ENCODE data around the gene TRIM75. TPM values are rescaled to one million over a fixed set of nuclear protein-coding genes. Genes with fewer than 3 reads are reported as not detected.

TRIM75 gene
- total RNA-seq, 2 donors from 2014 or later = not detected

- Mint-ChIP-seq H3K27me3 (ENCODE audit: insufficient read depth) (peaks cover 8% of the 10 kb centered on the region), H3K9me3 (no peaks in the 10 kb centered on the region), H3K27ac (no peak overlapping the region), H3K4me1 (peaks cover 5% of the 10 kb centered on the region), H3K36me3 (ENCODE audit: low read depth) (no peaks in the 10 kb centered on the region), H3K4me3 (no peak overlapping the region)
- no peak overlapping the region for H3K9ac ChIP-seq (ENCODE audit: extremely low read depth, low read length, poor library complexity, severe bottlenecking)
- no peak for TF ChIP-seq CTCF (conservative IDR thresholded peaks at IDR 0.05)
- H3K9me3 ChIP-seq (ENCODE audit: control insufficient read depth, low read length) = no peaks in the 10 kb centered on the region
- WGBS, 2 experiments (ENCODE audit: insufficient coverage in 1 of 2, insufficient read length in 1 of 2) = 91 to 97% methylated on average over 5 to 8 of the region's 8 CpGs
- no peak for DNase-seq
- H3K4me3 ChIP-seq (ENCODE audit: low read length) = no peak overlapping the region
- no peaks in the 10 kb centered on the region for H3K27me3 ChIP-seq (ENCODE audit: control insufficient read depth, insufficient read depth, low read length, poor library complexity, severe bottlenecking)
- H3K27ac ChIP-seq (ENCODE audit: low read depth, low read length) = no peak overlapping the region
- H3K36me3 ChIP-seq (ENCODE audit: control insufficient read depth, insufficient read depth, low read length) = no peaks in the 10 kb centered on the region
- H3K4me1 ChIP-seq (ENCODE audit: control insufficient read depth, insufficient read depth, low read length) = no peaks in the 10 kb centered on the region
These were observed 42.7 kb upstream of the TRIM75 start for GRCh38 chr4:165010991-165011390.

DNA sequence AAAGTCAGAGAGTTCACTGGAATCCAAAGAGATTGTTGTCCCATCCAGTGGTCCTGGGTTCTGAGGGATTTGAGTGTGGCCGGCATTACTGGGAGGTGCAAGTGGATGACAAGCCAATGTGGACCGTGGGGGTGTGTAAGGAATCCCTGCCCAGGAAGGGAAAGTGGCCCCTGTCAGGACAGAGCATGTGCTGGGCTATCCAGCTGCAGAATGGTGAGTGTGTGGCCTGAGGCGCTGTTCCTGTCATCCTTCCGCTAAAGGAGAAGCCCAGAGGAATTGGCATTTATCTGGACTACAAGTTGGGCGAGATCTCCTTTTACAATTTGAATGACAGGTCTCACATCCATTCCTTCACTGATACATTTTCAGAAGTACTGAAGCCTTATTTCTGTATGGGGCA is 42.3 kb upstream of the TRIM75 start:
- Mint-ChIP-seq H3K27ac (no peak overlapping the region), H3K9me3 (no peaks in the 10 kb centered on the region), H3K27me3 (ENCODE audit: insufficient read depth) (peaks cover 6% of the 10 kb centered on the region), H3K36me3 (ENCODE audit: low read depth) (no peaks in the 10 kb centered on the region), H3K4me3 (no peak overlapping the region), H3K4me1 (peaks cover 5% of the 10 kb centered on the region)
- Histone ChIP-seq H3K27ac (ENCODE audit: low read depth, low read length) (no peak overlapping the region), H3K9ac (ENCODE audit: extremely low read depth, low read length, poor library complexity, severe bottlenecking) (no peak overlapping the region), H3K36me3 (ENCODE audit: control insufficient read depth, insufficient read depth, low read length) (no peaks in the 10 kb centered on the region), H3K9me3 (ENCODE audit: control insufficient read depth, low read length) (no peaks in the 10 kb centered on the region), H3K4me1 (ENCODE audit: control insufficient read depth, insufficient read depth, low read length) (no peaks in the 10 kb centered on the region), H3K4me3 (ENCODE audit: low read length) (no peak overlapping the region), H3K27me3 (ENCODE audit: control insufficient read depth, insufficient read depth, low read length, poor library complexity, severe bottlenecking) (no peaks in the 10 kb centered on the region)
- 87 to 92% methylated on average over 2 to 5 of the region's 5 CpGs for WGBS, 2 experiments (ENCODE audit: insufficient coverage in 1 of 2, insufficient read length in 1 of 2)
- no peak for DNase-seq
- no peak for TF ChIP-seq CTCF (conservative IDR thresholded peaks at IDR 0.05)

DNA sequence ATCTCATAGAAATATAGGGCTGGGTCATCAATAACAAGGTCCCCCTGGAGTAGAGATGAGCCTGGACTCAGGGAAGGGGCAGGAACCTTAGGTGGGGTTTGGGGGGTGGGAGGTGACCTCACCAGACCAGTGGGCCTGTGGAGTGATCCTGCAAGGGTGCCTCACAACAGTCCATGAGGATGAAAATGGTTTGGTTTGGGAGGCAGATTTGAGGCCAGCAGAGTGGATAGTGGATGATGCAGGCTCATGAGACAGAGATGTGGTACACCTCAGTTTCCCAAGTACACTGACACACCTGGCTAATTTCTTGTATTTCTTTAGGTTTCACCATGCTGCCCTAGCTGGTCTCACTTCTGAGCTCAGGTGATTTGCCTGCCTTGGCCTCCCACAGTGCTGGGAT is 40.0 kb upstream of the TRIM75 start:
- Mint-ChIP-seq H3K27ac (no peak overlapping the region), H3K36me3 (ENCODE audit: low read depth) (no peaks in the 10 kb centered on the region), H3K4me3 (no peak overlapping the region), H3K4me1 (peaks cover 3% of the 10 kb centered on the region), H3K27me3 (ENCODE audit: insufficient read depth) (peaks cover 4% of the 10 kb centered on the region), H3K9me3 (no peaks in the 10 kb centered on the region)
- no peaks in the 10 kb centered on the region for H3K9me3 ChIP-seq (ENCODE audit: control insufficient read depth, low read length)
- no peaks in the 10 kb centered on the region for H3K36me3 ChIP-seq (ENCODE audit: control insufficient read depth, insufficient read depth, low read length)
- H3K4me3 ChIP-seq (ENCODE audit: low read length) = no peak overlapping the region
- TF ChIP-seq CTCF (conservative IDR thresholded peaks at IDR 0.05) = no peak
- H3K27me3 ChIP-seq (ENCODE audit: control insufficient read depth, insufficient read depth, low read length, poor library complexity, severe bottlenecking) = no peaks in the 10 kb centered on the region
- no peaks in the 10 kb centered on the region for H3K4me1 ChIP-seq (ENCODE audit: control insufficient read depth, insufficient read depth, low read length)
- no peak overlapping the region for H3K9ac ChIP-seq (ENCODE audit: extremely low read depth, low read length, poor library complexity, severe bottlenecking)
- H3K27ac ChIP-seq (ENCODE audit: low read depth, low read length) = no peak overlapping the region
- no peak for DNase-seq
